Activated naive CD4-positive, alpha-beta T cell treated with anti-CD3 and anti-CD28 coated beads, Interleukin-2, amount 50 U/mL, for 72 hours (primary cell): ENCODE measurements around the gene HMCES. TPM values are rescaled to one million over a fixed set of nuclear protein-coding genes. Genes with fewer than 3 reads are reported as not detected.

Source experiments
- ATAC-seq, 2 donors: fragments of 150-1000 bp; cut with Tn5 transposase; 2 replicates each; pipeline ENCODE4 v1.10.0; 2021; ENCODE audit warnings: mild to moderate bottlenecking in 2 of 2, moderate library complexity in 2 of 2
- DNase-seq, 2 donors: peaks; one replicate each; pipeline ENCODE4 v3.0.0; 2021 to 2022; ENCODE audit warnings: low spot score in 2 of 2
- H3K27ac Mint-ChIP-seq, 2 donors: one replicate each; pipeline ENCODE4 v1.8.0; 2022; ENCODE audit warnings: mild to moderate bottlenecking in 2 of 2, mixed read lengths in 2 of 2
- H3K36me3 Mint-ChIP-seq, 2 donors: one replicate each; pipeline ENCODE4 v1.8.0; 2022; ENCODE audit warnings: mixed read lengths in 2 of 2
- H3K9me3 Mint-ChIP-seq, 2 donors: one replicate each; pipeline ENCODE4 v1.8.0; 2022; ENCODE audit warnings: mixed read lengths in 2 of 2
- total RNA-seq, 2 donors: library from RNA; stranded (reverse); gene quantifications; one replicate each; pipeline ENCODE4 v1.2.3, GENCODE V29; 2022

Gene HMCES
- total RNA-seq, 2 donors from 2014 or later = 58.5 to 78.7 TPM

DNA sequence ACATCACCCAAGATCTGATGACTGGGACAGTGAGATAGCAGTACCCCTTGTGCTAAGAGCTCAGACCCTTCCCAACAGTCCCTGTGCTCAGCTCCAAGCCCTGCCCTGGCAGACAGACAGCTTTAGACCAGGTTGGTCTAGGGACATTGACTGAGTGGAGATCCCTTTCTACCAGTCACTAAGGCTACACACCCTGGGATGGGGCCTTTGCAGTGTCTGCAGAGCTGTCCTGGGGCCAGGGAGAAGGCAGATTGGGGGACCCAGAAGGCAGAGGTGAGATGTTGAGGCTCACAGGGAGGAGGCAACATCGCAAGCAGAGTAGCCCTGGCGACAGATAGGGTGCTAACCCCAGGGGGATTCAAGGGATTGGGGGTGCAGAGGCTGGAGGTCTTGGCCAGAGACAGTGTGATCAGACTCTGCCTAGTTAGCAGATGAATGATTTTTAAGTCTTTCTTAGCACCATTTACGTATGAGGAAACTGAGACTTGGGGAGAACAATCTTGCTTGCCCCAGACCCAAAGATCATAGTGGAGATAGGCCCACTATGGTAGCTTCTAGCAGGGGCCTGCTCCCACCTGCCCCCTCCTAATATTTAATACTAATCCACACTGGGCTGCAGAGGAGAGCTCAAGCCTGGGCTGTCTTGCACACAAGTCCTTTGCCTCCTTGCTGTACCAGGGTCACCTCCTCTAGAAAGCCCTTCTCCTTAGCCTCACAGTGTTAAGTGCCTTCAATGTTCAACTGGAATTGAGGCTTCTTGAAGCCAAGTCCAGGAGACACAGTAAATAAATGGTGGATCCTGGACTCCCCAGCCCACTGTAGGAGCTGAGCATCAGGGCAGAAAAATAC lies 32.6 kb downstream of the HMCES start:
- no peak for ATAC-seq

DNA sequence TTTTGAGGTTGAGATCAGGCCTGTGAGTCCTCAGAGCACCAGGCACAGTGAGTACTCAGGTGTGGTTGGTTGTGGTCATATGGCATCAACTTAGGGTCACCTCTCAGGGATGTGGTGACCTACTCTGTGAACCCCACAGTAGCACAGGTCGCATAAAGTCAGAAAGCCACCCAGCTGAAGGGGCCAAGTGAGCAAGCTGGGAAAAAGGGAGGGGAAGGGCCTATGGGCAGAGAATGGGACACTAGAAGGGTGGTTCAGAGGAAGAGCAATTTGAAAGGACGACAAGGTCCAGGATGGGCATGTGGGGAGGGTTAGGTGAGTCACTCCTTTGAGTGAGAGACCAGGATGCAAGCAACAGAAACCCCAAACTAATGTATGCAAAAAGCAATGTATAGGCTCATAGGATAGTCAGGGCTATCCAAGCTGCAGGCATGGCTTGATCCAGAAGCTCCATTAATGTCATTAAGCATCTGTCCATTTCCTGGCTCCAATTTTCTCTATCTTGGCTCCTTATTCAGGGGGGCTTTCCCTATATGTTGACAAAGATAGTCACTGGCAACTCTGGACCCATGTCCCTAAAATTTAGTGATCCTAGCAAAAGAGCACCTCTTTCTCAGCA lies 33.5 kb downstream of the HMCES start:
- Mint-ChIP-seq H3K36me3 (no peaks in the 10 kb centered on the region), H3K9me3 (no peaks in the 10 kb centered on the region), H3K27ac (peak overlapping the region; percentile 27 to 75)
- peak in 1 of 2 donors; percentile 72 for DNase-seq
- ATAC-seq = peak; percentile 4 to 70

More for the DNA sequence above, 32.6 kb downstream of the HMCES start:
- DNase-seq = no peak
- Mint-ChIP-seq H3K27ac (peak overlapping the region; percentile 27 to 60), H3K9me3 (no peaks in the 10 kb centered on the region), H3K36me3 (no peaks in the 10 kb centered on the region)

DNA sequence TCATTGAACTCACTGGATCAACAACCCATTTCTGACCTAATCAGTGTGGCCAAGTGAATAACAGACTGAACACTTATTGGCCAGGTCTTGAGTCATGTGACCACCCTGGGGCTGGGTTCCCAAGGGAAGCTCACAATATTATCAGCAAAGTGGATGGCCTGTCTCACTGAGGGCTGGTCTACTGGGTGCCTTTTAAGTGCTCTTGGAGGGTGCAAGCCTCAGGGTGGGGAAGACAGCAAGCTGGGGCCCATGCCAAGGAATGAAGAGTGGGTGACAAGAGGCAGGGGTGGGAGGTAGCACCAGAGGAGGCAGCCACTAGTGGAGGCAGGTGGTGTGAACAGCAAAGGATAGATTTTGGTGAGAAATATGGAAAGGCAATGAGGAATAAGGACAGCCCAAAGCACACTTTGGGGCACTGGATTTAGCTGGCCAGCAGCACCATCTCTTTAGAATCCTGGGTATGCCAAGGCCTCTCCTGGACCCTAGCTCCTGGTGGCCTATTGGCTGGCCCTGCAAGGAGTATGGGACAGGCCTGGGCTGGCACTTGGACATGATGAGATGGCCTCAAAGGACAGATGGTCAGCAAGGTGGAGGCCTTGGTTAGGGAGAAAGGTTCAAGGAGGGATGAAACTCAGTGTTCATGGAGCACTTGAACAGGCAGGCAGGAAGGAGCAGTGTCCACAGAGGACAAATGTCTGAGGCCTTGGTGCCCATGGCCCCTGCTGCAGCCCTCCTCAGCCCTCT lies 34.2 kb downstream of the HMCES start:
- Mint-ChIP-seq H3K27ac (peak overlapping the region; percentile 15 to 27), H3K9me3 (no peaks in the 10 kb centered on the region), H3K36me3 (no peaks in the 10 kb centered on the region)
- ATAC-seq = peak in 1 of 2 donors; percentile 0
- no peak for DNase-seq

DNA sequence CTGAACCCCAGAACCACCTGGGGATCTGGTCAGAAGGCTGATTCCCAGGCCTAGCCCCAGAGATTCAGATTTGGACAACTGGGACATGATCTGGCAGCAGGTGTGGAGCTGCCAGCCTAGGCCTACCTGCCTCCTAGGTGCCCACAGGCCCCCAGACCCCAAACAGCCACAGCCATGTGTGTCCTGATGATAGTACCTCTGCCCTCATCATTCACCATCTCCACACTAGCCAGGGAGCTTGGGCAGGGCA lies 34.7 kb downstream of the HMCES start:
- Mint-ChIP-seq H3K27ac (peak overlapping the region; percentile 27 to 92), H3K9me3 (no peaks in the 10 kb centered on the region), H3K36me3 (no peaks in the 10 kb centered on the region)
- DNase-seq (no peak), ATAC-seq (peak in 1 of 2 donors; percentile 6)

DNA sequence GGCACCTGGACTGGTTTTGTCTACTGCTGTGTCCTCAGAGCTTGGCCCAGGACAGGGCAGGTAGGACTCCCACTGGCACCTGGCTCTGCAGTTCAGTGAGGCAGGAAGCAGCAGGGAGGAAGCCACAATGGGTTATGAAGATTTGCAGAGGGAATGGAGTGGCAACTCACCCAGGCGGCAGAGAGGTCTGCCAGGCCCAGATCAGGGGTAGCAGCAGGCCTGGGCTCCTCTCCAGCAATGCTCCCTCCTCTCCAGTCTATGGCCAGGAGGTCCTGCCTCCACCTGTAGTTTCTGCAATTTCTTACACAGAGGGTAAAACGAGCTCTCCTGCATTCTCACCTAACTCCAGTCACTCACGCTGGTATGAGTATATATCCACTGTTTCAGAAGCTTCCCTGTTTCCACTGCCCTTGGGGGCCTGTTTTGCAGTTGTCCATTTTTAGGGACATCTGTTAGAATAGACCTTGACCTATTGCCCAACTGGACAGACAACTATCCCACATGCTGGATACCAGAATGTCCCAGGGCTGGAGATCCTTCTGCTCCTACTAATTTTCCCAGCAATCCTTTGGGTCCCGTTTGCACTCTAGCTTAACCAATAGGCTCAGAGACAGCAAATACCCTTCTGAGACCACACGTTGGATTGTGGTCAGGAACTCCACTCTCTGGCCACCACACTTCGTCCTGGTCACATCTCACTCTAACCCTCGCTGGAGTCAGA lies 35.2 kb downstream of the HMCES start:
- ATAC-seq (peak; percentile 4), DNase-seq (no peak)
- peak overlapping the region; percentile 27 to 92 for H3K27ac Mint-ChIP-seq
- H3K9me3 Mint-ChIP-seq = no peaks in the 10 kb centered on the region
- H3K36me3 Mint-ChIP-seq = no peaks in the 10 kb centered on the region

DNA sequence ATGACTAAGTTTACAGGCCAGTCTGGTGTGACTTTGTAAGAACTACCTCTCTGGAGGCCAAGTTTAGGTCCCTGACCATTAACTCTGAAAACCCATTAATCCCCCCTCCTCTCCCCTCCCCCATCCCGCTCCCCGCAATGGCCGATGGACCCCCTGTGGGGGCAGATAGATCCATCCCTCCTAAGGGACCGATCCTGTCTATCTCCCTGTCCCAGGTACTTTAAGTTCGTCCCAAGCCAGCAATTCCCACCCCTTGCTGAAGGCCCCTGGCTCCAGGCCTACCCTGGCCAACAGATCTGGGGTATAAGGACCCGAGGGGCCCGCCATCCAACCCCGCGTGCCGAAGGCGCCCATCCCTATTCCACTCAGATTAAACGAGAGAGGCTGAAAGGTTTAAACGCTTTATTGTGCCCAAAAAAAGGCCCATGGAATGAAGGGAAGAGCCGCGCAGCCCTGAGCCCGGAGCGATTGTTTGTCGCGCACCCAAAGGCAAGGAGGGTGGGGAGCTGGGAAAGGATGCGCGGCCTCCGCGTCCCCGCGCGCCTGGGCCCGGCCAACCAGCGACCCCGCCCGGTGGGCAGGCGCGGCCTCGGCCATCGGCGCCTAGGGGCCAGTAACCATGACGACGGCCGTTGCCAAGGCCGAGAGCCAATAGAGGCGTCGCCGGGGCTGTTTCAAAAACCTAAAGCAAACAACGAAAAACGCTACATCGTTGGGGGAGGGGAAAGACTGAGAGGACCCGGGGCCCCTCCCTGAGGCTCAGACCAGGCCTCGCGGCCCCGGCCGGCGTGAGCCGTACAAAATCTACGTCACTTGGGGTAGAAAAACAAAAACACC lies 35.9 kb downstream of the HMCES start:
- H3K9me3 Mint-ChIP-seq = no peaks in the 10 kb centered on the region
- no peaks in the 10 kb centered on the region for H3K36me3 Mint-ChIP-seq
- H3K27ac Mint-ChIP-seq = peak overlapping the region; percentile 27 to 95
- ATAC-seq (peak; percentile 35 to 51), DNase-seq (peak; percentile 74 to 80)

DNA sequence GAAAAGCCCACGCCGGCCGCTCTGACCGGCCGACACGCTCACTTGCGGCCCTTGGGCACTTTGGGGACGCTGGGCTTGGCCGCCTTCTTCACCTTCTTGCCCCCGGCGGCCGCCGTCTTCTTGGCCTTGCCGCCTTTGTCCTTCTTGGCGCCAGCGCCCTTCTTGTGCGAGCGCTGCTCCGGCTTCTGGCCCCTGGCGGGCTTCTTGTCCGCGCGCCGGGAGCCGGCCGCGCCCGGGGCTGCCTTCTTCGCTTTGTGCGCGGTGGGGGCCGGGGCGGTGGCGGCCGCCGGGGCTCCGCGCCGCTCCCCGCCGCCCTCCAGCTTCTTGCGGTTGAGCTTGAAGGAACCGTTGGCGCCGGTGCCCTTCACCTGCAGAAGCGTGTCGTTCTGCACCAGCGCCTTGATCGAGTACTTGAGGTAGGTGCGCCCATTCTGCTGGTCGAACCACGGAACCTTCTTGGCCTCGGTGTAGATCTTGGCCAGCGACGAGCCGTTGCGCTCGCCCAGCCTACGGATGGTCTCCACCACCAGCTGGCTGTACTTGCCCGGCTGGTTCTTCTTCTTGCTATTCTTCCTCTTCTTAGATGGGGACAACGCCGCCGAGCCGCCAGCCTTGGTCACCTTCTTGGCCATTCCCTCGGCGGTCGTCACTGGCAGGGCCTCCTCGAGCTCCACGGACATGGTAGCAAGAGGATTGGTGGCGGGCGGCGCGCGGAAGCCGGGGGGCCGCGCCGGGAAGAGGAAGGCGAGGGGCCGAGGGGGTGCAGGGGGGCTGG lies 36.7 kb downstream of the HMCES start:
- peak in 1 of 2 donors; percentile 54 for DNase-seq
- peak overlapping the region; percentile 27 to 98 for H3K27ac Mint-ChIP-seq
- no peak for ATAC-seq
- H3K9me3 Mint-ChIP-seq = no peaks in the 10 kb centered on the region
- H3K36me3 Mint-ChIP-seq = no peaks in the 10 kb centered on the region

DNA sequence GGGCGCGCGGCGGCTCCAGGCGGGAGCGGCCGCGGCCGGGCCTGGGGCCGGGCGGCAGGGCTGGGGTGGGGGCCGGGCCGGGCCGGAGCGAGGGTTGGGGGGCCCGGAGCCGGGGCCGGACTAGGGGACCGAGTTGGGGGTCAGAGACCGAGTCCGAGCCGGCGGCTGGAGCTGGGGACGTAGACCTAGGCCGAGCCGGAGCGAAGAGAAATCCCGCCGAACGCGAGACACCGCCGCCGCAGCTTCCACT lies 37.3 kb downstream of the HMCES start:
- no peak for ATAC-seq
- H3K9me3 Mint-ChIP-seq = no peaks in the 10 kb centered on the region
- peak overlapping the region; percentile 27 to 93 for H3K27ac Mint-ChIP-seq
- DNase-seq = no peak
- H3K36me3 Mint-ChIP-seq = no peaks in the 10 kb centered on the region

DNA sequence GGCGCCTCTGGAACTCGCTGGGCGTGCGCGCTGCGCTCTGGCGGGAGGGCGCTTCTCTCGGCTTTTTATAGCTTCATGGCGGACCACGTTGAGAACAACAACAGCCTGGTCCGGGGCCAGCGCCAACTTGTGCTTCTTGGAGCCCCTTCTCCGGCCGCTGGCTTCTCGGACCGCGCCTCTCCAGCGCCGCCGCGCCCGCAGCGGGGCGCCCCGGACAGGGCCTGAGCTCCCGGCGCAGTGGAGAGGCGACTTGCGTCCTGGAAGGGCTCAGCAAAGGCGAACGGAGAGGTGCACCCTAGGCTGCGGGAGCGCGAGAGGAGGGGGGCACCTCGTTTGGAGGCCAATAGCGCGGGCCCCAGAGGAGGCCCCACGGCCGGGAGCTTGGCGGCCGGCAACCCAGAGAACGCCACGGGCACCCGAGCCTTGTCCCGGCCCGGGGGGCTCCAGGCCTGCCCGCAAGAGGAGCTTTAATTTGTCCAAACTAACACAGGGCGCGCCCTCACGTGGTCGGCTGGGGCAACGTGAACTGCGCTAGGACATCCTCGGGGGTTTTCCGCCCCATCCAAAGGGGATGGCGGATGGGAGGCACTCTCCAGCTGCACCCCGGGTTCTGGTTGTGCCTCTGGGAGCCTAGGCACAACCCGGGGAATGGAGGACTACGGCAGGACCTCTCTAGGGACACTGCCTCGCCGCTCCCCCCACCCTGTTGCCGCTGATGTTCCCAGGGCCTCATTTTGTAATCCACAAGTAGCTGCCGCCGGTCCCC lies 37.8 kb downstream of the HMCES start:
- peak; percentile 84 to 98 for DNase-seq
- ATAC-seq = peak; percentile 30 to 44
- H3K36me3 Mint-ChIP-seq = no peaks in the 10 kb centered on the region
- H3K27ac Mint-ChIP-seq = peak overlapping the region; percentile 27 to 93
- H3K9me3 Mint-ChIP-seq = no peaks in the 10 kb centered on the region

DNA sequence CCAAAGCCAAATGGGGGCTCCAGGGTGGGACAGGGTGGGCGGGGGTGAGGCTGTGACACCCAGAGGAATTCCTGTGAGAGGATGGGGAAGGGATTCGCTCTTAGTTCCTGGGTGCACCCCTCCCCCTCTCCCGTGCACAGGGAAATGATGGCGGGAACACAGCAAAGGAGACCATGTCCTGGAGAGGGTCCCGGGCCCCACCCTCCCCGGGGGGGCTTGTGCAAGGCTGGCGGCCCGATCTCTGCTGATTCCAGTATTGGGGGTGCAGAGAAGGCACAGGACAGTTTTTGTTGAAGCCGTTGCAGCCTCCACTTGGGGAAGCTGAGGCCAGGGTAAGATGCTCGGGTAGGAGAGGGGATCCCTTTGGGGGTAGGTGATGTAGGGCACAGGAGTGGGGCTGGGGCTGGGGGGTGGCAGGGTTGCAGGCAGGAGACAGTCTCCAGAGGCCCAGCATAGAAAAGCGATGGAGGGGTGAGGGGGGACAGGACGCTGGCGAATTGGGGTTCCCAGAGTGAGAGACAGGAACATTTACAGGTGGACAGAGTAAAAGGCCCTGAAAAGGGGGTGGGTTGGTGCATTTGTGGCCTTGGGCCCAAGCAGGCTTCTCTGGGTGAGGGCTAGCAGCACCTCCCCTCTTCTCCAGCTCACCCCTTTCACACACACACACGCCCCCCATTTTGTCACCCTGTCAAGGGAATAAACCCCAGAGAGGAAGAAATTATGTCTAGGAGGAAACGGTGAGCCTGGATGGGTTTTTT lies 38.5 kb downstream of the HMCES start:
- H3K36me3 Mint-ChIP-seq = no peaks in the 10 kb centered on the region
- no peak for ATAC-seq
- H3K27ac Mint-ChIP-seq = no peak overlapping the region
- no peaks in the 10 kb centered on the region for H3K9me3 Mint-ChIP-seq
- no peak for DNase-seq

DNA sequence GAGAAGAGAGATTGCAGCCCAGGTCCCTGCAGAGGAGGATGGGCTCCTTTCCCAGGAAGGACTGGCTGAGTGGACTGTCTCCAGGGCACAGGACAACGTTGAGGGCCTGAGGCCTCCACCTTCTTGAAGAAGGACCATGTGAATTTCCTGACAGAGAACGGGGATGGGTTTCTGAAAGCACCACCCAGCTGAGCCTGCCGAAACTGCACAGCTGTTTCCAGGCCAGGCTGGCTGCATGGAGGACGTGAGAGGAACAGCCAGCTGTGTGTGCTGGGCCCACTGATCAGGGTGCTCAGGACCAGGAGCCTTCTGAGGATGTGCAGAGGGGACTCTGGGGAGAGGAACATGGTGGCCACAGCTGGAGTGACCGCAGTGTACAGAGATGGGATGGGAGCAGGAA lies 39.2 kb downstream of the HMCES start:
- ATAC-seq (no peak), DNase-seq (no peak)
- H3K36me3 Mint-ChIP-seq = no peaks in the 10 kb centered on the region
- no peak overlapping the region for H3K27ac Mint-ChIP-seq
- H3K9me3 Mint-ChIP-seq = no peaks in the 10 kb centered on the region

DNA sequence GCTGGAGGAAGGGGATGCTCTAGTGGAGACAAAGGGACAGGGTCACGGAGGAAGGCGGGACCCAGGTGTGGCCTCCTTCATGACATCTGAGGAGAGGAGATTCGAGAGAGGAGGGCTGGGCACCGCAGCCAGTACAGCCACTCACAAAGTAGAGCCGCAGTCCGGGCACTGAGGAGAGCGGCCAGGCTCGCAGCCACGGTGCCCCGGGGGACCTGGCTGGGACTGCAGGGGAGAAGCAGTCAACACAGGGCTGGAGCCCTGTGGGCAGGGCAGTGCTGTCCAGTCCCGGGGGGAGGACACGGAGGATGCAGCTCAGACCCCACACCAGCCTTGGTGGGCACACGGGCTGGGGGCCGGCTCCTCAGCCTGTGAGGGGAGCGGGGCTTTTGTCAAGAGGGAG lies 40.3 kb downstream of the HMCES start:
- no peaks in the 10 kb centered on the region for H3K9me3 Mint-ChIP-seq
- no peak overlapping the region for H3K27ac Mint-ChIP-seq
- no peak for ATAC-seq
- DNase-seq = no peak
- no peaks in the 10 kb centered on the region for H3K36me3 Mint-ChIP-seq

DNA sequence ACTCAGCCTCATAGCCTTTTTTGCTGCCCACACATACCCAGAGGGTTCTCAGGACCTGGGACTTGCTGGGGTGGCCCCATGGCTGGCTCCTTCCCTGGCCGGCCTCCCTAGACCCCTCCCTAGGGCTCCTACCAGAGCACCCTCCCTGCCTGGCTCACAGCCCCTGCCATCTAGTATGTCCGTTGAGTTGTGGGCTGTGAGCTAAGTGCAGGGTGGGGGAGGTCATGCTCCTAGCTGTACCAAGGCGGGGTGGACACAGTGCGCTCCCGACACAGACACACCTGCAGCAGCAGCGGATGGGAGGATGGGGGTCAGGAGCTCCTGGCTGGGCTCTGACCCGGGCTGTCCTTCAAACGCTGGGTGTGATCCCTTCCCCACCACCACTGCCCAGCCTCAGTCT lies 41.6 kb downstream of the HMCES start:
- Mint-ChIP-seq H3K9me3 (no peaks in the 10 kb centered on the region), H3K27ac (no peak overlapping the region), H3K36me3 (no peaks in the 10 kb centered on the region)
- ATAC-seq (no peak), DNase-seq (no peak)

DNA sequence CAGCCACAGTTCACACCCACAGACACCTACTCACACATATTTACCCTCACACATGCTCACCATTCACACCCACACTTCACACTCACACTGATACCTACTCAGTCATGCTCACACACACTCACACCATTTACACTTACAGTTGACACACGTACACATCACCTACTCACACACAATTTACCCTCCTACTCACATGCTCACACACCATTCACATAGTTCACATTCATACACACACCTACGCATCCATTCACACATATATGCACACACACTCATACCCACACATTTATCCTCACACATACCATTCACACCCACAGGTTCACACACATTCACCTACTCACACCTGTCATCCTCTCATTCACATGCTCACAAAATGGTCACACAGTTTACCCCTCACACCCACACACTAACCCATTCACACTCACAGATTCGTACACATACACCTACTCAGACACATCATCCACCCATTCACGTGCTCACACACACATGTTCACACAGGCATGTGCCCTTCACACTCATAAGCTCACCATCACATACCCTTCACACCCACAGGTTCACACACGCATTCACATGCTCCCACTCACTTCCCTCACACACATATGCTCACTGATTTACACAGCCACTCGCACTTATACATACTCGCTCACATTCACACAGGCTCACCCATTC lies 42.3 kb downstream of the HMCES start:
- Mint-ChIP-seq H3K27ac (no peak overlapping the region), H3K36me3 (no peaks in the 10 kb centered on the region), H3K9me3 (no peaks in the 10 kb centered on the region)
- ATAC-seq (no peak), DNase-seq (no peak)
